Kidney (tissue), 22 donors: Measurements from ENCODE around the gene DEAF1. TPM values are rescaled to one million over a fixed set of nuclear protein-coding genes. Genes with fewer than 3 reads are reported as not detected.

Source experiments
- DNase-seq, 5 donors: peaks; one replicate each; pipeline ENCODE4 v3.0.0-alpha.2; 2013 to 2020
- FAIRE-seq: peaks from 2 replicates; lab custom pipeline; 2012; peaks lifted over from hg19 to GRCh38; lab: Jason Lieb, UNC
- H3K27ac ChIP-seq, 2 donors: one replicate each; pipeline ENCODE4 v1.7.0; 2013; ENCODE audit warnings: low read depth in 2 of 2, low read length in 2 of 2, inconsistent platforms in 1 of 2
- H3K27me3 ChIP-seq: one replicate; pipeline ENCODE4 v1.7.1; 2013; ENCODE audit warnings: low read length, inconsistent platforms; ENCODE audit not compliant: control insufficient read depth, insufficient read depth
- H3K36me3 ChIP-seq, 3 donors: one replicate each; pipeline versions ENCODE4 v1.7.0 to v1.7.1; 2013; ENCODE audit warnings: low read length in 3 of 3, control low read depth in 1 of 3, inconsistent platforms in 1 of 3; ENCODE audit not compliant: insufficient read depth in 3 of 3, control insufficient read depth in 2 of 3
- H3K4me1 ChIP-seq, 3 donors: one replicate each; pipeline versions ENCODE4 v1.7.0 to v1.7.1; 2013; ENCODE audit warnings: low read length in 3 of 3, inconsistent platforms in 1 of 3, low read depth in 1 of 3; ENCODE audit not compliant: control insufficient read depth in 2 of 3, insufficient read depth in 2 of 3
- H3K4me3 ChIP-seq, 3 donors: one replicate each; pipeline versions ENCODE4 v1.7.0 to v1.8.1; 2013; ENCODE audit warnings: low read length in 3 of 3, control low read depth in 1 of 3, inconsistent platforms in 1 of 3
- H3K9ac ChIP-seq, 3 donors: one replicate each; pipeline versions ENCODE4 v1.7.0 to v1.7.1; 2013; ENCODE audit warnings: low read length in 3 of 3, control low read depth in 1 of 3, inconsistent platforms in 1 of 3
- H3K9me3 ChIP-seq, 3 donors: one replicate each; pipeline versions ENCODE4 v1.7.0 to v1.7.1; 2013; ENCODE audit warnings: low read length in 3 of 3, control low read depth in 1 of 3, inconsistent platforms in 1 of 3; ENCODE audit not compliant: control insufficient read depth in 2 of 3, insufficient read depth in 1 of 3
- intact Hi-C: fragments of 100-400 bp; cut with DNase I; formaldehyde crosslinking; loops from one replicate; pipeline ENCODE4 v1.11.1; 2022
- long read RNA-seq, 10 donors: library from polyadenylated mRNA in 1 of 10; unstranded in 1 of 10; transcript quantifications; one replicate each; pipeline ENCODE4 v2.0.0 and lab custom pipeline, GENCODE V29; 2021 to 2026
- polyA plus RNA-seq: library from polyadenylated mRNA; stranded (reverse); fragments of 350-450 nt; fragmentation: Illumina TruSeq; extraction: RNeasy Lipid Tissue Mini Kit (QIAGEN cat#74804); gene quantifications from one replicate; pipeline ENCODE4 v1.2.3, GENCODE V29; 2014; ENCODE audit warnings: low read depth, low replicate concordance; ENCODE audit not compliant: insufficient read depth
- total RNA-seq: library from RNA; stranded (reverse); fragmentation: NEBNext Ultra II Directional; extraction: Animal tissue kit (Norgen Biotek cat#: 25700); gene quantifications from one replicate; pipeline ENCODE4 v1.2.1, GENCODE V29; 2021
- TF ChIP-seq, protein P1 (sequence below): IDR thresholded peaks from 3 replicates; pipeline ENCODE4 v1.5.1; 2012; ENCODE audit warnings: mild to moderate bottlenecking, moderate library complexity, borderline replicate concordance; ENCODE audit not compliant: insufficient read depth; ENCODE audit errors: extremely low read depth
- donor health status: control.
- donor health status: control.
- donor health status: control.
- donor health status: control.
- donor health status: control.
- donor health status: DM: yes; HTN: yes; CAD: no.
- donor health status: Normal renal cell carcinoma (clear cell type).

DEAF1 gene, protein sequence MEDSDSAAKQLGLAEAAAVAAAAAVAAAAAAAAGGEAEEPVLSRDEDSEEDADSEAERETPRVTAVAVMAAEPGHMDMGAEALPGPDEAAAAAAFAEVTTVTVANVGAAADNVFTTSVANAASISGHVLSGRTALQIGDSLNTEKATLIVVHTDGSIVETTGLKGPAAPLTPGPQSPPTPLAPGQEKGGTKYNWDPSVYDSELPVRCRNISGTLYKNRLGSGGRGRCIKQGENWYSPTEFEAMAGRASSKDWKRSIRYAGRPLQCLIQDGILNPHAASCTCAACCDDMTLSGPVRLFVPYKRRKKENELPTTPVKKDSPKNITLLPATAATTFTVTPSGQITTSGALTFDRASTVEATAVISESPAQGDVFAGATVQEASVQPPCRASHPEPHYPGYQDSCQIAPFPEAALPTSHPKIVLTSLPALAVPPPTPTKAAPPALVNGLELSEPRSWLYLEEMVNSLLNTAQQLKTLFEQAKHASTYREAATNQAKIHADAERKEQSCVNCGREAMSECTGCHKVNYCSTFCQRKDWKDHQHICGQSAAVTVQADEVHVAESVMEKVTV
- total RNA-seq (54.5 TPM), polyA plus RNA-seq (30.2 TPM)
- long read RNA-seq, donor 1, partial matches to known transcripts: 5 of 18 reads
- long read RNA-seq, donor 1, other reads (novel, unspliced or antisense): 10 of 18 reads
- long read RNA-seq, donor 2, transcript DEAF1-201 (12 exons, 2,500 nt): major isoform, 6 of 22 reads
- long read RNA-seq, donor 2, partial matches to known transcripts: 11 of 22 reads
- long read RNA-seq, donor 2, other reads (novel, unspliced or antisense): 5 of 22 reads
- long read RNA-seq, donor 3, transcript DEAF1-201 (12 exons, 2,500 nt): major isoform, 5 of 6,322 reads
- long read RNA-seq, donor 3, partial matches to known transcripts: 6,006 of 6,322 reads
- long read RNA-seq, donor 3, other reads (novel, unspliced or antisense): 311 of 6,322 reads
- long read RNA-seq, donor 4, transcript DEAF1-201 (12 exons, 2,500 nt): major isoform, 6 of 27 reads
- long read RNA-seq, donor 4, partial matches to known transcripts: 5 of 27 reads
- long read RNA-seq, donor 4, other reads (novel, unspliced or antisense): 16 of 27 reads
- long read RNA-seq, donor 5: 0 reads
- long read RNA-seq, donor 6, partial matches to known transcripts: 0 of 3 reads
- long read RNA-seq, donor 6, other reads (novel, unspliced or antisense): 0 of 3 reads
- long read RNA-seq, donor 7, transcript DEAF1-201 (12 exons, 2,500 nt): major isoform, 47 of 126 reads
- long read RNA-seq, donor 7, partial matches to known transcripts: 10 of 126 reads
- long read RNA-seq, donor 7, other reads (novel, unspliced or antisense): 69 of 126 reads
- long read RNA-seq, donor 8, transcript DEAF1-201 (12 exons, 2,500 nt): major isoform, 10 of 319 reads
- long read RNA-seq, donor 8, partial matches to known transcripts: 210 of 319 reads
- long read RNA-seq, donor 8, other reads (novel, unspliced or antisense): 99 of 319 reads
- long read RNA-seq, donor 9, partial matches to known transcripts: 0 of 5 reads
- long read RNA-seq, donor 9, other reads (novel, unspliced or antisense): 0 of 5 reads
- long read RNA-seq, donor 10, transcript DEAF1-201 (12 exons, 2,500 nt): major isoform, 7 of 17 reads
- long read RNA-seq, donor 10, partial matches to known transcripts: 0 of 17 reads
- long read RNA-seq, donor 10, other reads (novel, unspliced or antisense): 10 of 17 reads

DNA sequence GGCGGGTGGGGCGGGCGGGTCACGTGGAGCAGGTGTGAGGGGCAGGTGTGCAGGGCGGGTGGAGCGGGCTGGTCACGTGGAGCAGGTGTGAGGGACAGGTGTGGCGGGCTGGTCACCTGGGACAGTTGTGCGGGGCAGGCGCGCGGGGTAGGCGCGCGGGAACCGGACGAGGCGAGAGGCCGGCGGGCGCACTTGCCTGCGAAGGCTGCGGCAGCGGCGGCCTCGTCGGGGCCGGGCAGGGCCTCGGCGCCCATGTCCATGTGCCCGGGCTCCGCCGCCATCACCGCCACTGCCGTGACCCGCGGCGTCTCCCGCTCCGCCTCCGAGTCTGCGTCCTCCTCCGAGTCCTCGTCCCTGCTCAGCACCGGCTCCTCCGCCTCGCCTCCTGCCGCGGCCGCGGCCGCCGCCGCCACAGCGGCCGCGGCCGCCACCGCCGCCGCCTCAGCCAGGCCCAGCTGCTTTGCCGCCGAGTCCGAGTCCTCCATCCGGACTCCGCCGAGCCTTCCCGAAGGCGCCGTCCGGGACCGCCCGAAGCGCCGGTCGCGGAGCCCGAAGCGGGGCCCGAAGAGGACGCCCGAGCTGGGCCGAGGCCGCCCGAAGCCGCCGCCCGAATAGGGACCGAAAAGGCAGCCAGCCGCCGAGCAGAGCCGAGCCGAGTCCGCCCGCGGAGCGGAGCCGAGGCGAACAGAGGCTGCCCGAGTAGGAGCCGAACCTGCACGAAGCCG, at the start of gene DEAF1:
Gene DEAF1 (minus strand): TSS at position 660 of the 725 bp plus-strand sequence. CDS start 175 bp downstream, at position 485.
- H3K27ac ChIP-seq: peak within 1 kb of the TSS; percentile 99 to 100
- intact Hi-C loops: no loop called here
- H3K4me3 ChIP-seq: peak within 1 kb of the TSS; percentile 69 to 78 (median 76)
- H3K9me3 ChIP-seq: no peaks in the 10 kb centered on the region
- no peak for FAIRE-seq
- peak; percentile 99 to 100 (median 99) for DNase-seq
- H3K36me3 ChIP-seq: peaks cover 0 to 2% (median 0%) of the 10 kb centered on the region in 3 donors
- TF ChIP-seq, protein P1, sequence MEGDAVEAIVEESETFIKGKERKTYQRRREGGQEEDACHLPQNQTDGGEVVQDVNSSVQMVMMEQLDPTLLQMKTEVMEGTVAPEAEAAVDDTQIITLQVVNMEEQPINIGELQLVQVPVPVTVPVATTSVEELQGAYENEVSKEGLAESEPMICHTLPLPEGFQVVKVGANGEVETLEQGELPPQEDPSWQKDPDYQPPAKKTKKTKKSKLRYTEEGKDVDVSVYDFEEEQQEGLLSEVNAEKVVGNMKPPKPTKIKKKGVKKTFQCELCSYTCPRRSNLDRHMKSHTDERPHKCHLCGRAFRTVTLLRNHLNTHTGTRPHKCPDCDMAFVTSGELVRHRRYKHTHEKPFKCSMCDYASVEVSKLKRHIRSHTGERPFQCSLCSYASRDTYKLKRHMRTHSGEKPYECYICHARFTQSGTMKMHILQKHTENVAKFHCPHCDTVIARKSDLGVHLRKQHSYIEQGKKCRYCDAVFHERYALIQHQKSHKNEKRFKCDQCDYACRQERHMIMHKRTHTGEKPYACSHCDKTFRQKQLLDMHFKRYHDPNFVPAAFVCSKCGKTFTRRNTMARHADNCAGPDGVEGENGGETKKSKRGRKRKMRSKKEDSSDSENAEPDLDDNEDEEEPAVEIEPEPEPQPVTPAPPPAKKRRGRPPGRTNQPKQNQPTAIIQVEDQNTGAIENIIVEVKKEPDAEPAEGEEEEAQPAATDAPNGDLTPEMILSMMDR: no peak
- H3K9ac ChIP-seq: peak within 1 kb of the TSS; percentile 51 to 91 (median 81)
- no peaks in the 10 kb centered on the region for H3K27me3 ChIP-seq
- H3K4me1 ChIP-seq: peaks cover 0 to 17% (median 6%) of the 10 kb centered on the region in 3 donors

DNA sequence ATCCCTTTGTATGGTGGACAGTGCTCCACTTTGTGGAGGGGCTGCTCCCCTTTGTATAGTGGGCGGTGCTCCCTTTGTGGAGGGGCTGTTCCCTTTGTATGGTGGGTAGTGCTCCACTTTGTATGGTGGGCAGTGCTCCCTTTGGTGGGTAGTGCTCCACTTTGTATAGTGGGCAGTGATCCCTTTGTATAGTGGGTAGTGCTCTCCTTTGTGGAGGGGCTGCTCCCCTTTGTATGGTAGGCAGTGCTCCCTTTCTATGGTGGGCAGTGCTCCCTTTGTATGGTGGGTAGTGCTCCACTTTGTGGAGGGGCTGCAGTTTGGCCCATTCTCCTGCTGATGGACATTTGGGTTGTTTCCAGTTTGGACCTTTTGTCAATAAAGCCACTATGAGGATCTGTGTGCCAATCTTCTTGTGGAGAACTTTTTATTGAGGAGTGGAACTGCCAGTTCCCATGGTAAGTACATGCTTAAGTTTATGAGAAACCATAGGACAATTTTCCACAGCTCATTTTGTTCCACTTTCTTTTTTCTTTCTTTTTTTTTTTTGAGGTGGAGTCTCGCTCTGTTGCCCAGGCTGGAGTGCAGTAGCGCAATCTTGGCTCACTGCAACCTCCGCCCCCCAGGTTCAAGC, 47.7 kb upstream of the DEAF1 start:
- H3K9ac ChIP-seq: no peak overlapping the region
- no peak overlapping the region for H3K4me3 ChIP-seq
- DNase-seq (no peak), FAIRE-seq (no peak)
- no peaks in the 10 kb centered on the region for H3K36me3 ChIP-seq
- H3K27ac ChIP-seq: no peak overlapping the region
- intact Hi-C loops: no loop called here
- TF ChIP-seq, protein P1: no peak
- H3K9me3 ChIP-seq: no peaks in the 10 kb centered on the region
- no peaks in the 10 kb centered on the region for H3K27me3 ChIP-seq
- H3K4me1 ChIP-seq: peaks cover 0 to 2% (median 0%) of the 10 kb centered on the region in 3 donors
